ENCODE data around the gene ROCK1. TPM values are rescaled to one million over a fixed set of nuclear protein-coding genes. Genes with fewer than 3 reads are reported as not detected.
"Not testable (repeated sequence)": the region's sequence is repeated elsewhere in the genome, so short reads cannot be mapped to it uniquely, and the experiment has no call there.

ROCK1 gene
- 100 to 1,000 TPM in 1 of 2 donors, 10 to 100 TPM in 1; 95.4 to 108 TPM for total RNA-seq

GRCh38 chr18:21111346-21112139 lies at the start of gene ROCK1:
Gene ROCK1 (minus strand): TSS chr18:21111813. CDS start chr18:21110910, 903 bp downstream.
- no peaks in the 10 kb centered on the region for H3K36me3 ChIP-seq
- peaks cover 24 to 31% of the 10 kb centered on the region in 2 donors for H3K4me1 ChIP-seq (ENCODE audit: control insufficient read depth in 1 of 2, low read depth in 2 of 2)
- peak within 1 kb of the TSS; percentile 99 for H3K4me3 ChIP-seq
- ATAC-seq (ENCODE audit: insufficient number of reproducible peaks, low FRiP score, low read depth) (peak; percentile 77), DNase-seq (ENCODE audit: low spot score) (peak; percentile 94)
- H3K27me3 ChIP-seq (replicated peaks; ENCODE audit: insufficient read depth) = no peaks in the 10 kb centered on the region
- peak within 1 kb of the TSS; percentile 99 for H3K27ac ChIP-seq
- TF ChIP-seq, protein P1, sequence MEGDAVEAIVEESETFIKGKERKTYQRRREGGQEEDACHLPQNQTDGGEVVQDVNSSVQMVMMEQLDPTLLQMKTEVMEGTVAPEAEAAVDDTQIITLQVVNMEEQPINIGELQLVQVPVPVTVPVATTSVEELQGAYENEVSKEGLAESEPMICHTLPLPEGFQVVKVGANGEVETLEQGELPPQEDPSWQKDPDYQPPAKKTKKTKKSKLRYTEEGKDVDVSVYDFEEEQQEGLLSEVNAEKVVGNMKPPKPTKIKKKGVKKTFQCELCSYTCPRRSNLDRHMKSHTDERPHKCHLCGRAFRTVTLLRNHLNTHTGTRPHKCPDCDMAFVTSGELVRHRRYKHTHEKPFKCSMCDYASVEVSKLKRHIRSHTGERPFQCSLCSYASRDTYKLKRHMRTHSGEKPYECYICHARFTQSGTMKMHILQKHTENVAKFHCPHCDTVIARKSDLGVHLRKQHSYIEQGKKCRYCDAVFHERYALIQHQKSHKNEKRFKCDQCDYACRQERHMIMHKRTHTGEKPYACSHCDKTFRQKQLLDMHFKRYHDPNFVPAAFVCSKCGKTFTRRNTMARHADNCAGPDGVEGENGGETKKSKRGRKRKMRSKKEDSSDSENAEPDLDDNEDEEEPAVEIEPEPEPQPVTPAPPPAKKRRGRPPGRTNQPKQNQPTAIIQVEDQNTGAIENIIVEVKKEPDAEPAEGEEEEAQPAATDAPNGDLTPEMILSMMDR (IDR thresholded peaks at IDR 0.05) = no peak
- no peaks in the 10 kb centered on the region for H3K9me3 ChIP-seq

DNA sequence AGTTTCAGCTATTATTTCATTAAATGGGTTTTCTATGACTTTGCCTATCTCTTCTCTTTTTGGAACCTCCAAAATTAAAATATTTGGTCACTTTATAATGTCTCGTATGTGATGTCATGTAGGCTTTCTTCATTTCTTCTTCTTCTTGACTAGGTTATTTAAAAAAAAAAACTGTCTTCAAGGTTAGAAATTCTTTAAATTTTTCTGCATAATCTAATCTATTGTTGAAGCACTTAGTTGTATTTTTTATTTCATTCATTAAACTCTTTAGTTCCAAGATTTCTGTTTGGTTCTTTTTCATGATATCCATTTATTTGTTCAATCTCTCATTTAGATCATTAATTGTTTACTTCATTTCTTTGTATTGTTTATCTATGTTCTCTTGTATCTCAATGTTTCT lies 43.8 kb upstream of the ROCK1 start:
- DNase-seq (ENCODE audit: low spot score) = no peak
- Histone ChIP-seq H3K4me3 (no peak overlapping the region), H3K9me3 (peaks cover 10% of the 10 kb centered on the region), H3K36me3 (no peaks in the 10 kb centered on the region), H3K27me3 (replicated peaks; ENCODE audit: insufficient read depth) (no peaks in the 10 kb centered on the region), H3K27ac (no peak overlapping the region), H3K4me1 (ENCODE audit: control insufficient read depth in 1 of 2, low read depth in 2 of 2) (no peaks in the 10 kb centered on the region)
- TF ChIP-seq, protein P1 (IDR thresholded peaks at IDR 0.05) = no peak
- ATAC-seq (ENCODE audit: insufficient number of reproducible peaks, low FRiP score, low read depth) = no peak

DNA sequence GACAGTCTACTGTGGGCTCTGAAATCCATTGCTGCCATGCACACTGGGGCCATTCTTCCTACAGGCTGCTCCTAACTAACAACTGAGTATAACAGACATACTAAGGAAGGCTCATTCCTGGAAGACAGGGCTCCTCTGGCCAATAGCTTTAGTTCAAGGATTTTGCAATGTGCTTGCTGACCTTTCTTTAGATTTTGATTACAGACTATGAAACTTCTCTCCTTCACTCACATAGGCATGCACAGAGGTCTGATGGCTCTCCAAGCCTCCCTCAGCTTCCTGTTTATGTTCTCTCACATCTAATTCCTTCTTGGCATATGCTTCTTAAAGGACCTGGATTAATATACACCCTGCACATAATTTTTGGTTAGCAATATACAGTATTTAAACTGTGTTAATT lies 34.4 kb upstream of the ROCK1 start:
- Histone ChIP-seq H3K36me3 (no peaks in the 10 kb centered on the region), H3K27me3 (replicated peaks; ENCODE audit: insufficient read depth) (no peaks in the 10 kb centered on the region), H3K9me3 (no peaks in the 10 kb centered on the region), H3K4me3 (no peak overlapping the region), H3K27ac (no peak overlapping the region), H3K4me1 (ENCODE audit: control insufficient read depth in 1 of 2, low read depth in 2 of 2) (peaks cover 8 to 12% of the 10 kb centered on the region in 2 donors)
- DNase-seq (ENCODE audit: low spot score) = no peak
- ATAC-seq (ENCODE audit: insufficient number of reproducible peaks, low FRiP score, low read depth) = no peak
- TF ChIP-seq, protein P1 (IDR thresholded peaks at IDR 0.05) = no peak

GRCh38 chr18:21145371-21145770 lies 33.8 kb upstream of the ROCK1 start:
- no peak for ATAC-seq (ENCODE audit: insufficient number of reproducible peaks, low FRiP score, low read depth)
- TF ChIP-seq, protein P1 (IDR thresholded peaks at IDR 0.05) = no peak

GRCh38 chr18:21141668-21142422 lies 30.2 kb upstream of the ROCK1 start:
- peaks cover 8 to 12% of the 10 kb centered on the region in 2 donors for H3K4me1 ChIP-seq (ENCODE audit: control insufficient read depth in 1 of 2, low read depth in 2 of 2)
- H3K4me3 ChIP-seq = peak overlapping the region; percentile 34
- ATAC-seq (ENCODE audit: insufficient number of reproducible peaks, low FRiP score, low read depth) (no peak), DNase-seq (ENCODE audit: low spot score) (no peak)
- no peaks in the 10 kb centered on the region for H3K36me3 ChIP-seq
- H3K27me3 ChIP-seq (replicated peaks; ENCODE audit: insufficient read depth) = no peaks in the 10 kb centered on the region
- H3K27ac ChIP-seq = peak overlapping the region; percentile 43 to 54
- TF ChIP-seq, protein P1 (IDR thresholded peaks at IDR 0.05) = no peak
- no peaks in the 10 kb centered on the region for H3K9me3 ChIP-seq

More at GRCh38 chr18:21145371-21145770, 33.8 kb upstream of the ROCK1 start:
- Histone ChIP-seq H3K27me3 (replicated peaks; ENCODE audit: insufficient read depth) (no peaks in the 10 kb centered on the region), H3K4me1 (ENCODE audit: control insufficient read depth in 1 of 2, low read depth in 2 of 2) (peaks cover 8 to 12% of the 10 kb centered on the region in 2 donors), H3K4me3 (no peak overlapping the region), H3K27ac (no peak overlapping the region), H3K36me3 (no peaks in the 10 kb centered on the region), H3K9me3 (no peaks in the 10 kb centered on the region)
- DNase-seq (ENCODE audit: low spot score) = no peak

- not testable (repeated sequence) for ATAC-seq (ENCODE audit: insufficient number of reproducible peaks, low FRiP score, low read depth); H3K4me3 ChIP-seq; DNase-seq (ENCODE audit: low spot score)
Measured at GRCh38 chr18:21137719-21138488, 26.3 kb upstream of the ROCK1 start.

More at GRCh38 chr18:21137719-21138488, 26.3 kb upstream of the ROCK1 start:
- H3K4me1 ChIP-seq (ENCODE audit: control insufficient read depth in 1 of 2, low read depth in 2 of 2) = peaks cover 8 to 12% of the 10 kb centered on the region in 2 donors
- H3K27me3 ChIP-seq (replicated peaks; ENCODE audit: insufficient read depth); H3K27ac ChIP-seq; H3K36me3 ChIP-seq; H3K9me3 ChIP-seq: not testable (repeated sequence)

Data from thoracic aorta (tissue), 2 donors.